ENCODE data around the gene PIP4K2C.

Gene PIP4K2C

DNA sequence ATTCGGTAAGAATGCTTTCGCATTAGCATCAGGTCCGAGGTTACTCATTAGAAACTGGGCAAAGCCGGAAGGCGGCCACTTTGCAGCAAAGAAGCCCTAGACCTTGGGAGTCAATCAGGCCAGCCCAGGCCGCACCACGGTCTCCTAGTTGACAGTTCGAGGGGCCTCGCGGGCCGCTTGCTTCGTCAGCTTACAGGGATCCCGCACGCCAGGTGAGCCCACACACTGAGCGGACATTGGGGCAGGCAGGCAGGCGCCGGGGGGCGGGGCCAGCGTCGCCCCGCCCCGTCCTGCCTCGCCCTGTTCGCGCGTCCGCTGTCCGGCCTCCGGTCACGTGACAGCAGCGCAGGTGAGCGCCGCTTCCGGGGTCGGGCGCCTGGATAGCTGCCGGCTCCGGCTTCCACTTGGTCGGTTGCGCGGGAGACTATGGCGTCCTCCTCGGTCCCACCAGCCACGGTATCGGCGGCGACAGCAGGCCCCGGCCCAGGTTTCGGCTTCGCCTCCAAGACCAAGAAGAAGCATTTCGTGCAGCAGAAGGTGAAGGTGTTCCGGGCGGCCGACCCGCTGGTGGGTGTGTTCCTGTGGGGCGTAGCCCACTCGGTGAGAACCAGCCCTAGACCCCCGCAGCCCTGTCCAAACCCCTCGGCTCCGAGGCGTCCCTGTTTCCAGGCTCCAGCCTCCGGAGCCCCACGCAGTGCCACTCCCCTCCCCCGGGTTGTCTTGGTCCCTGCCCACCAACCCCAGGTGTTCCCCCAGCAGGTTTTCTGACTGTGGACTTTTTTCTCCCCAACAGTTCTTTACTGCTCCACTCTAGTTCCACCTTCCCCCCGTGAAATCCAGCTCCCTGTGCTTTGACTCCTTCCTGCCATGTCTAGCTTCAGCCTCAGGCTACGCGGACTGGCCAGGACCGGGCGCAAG, at the start of gene PIP4K2C:
PIP4K2C (plus strand) TSS at position 329 of the 918 bp plus-strand sequence; CDS start at position 427, 98 bp downstream.
- DNase-seq: peak; percentile 91

DNA sequence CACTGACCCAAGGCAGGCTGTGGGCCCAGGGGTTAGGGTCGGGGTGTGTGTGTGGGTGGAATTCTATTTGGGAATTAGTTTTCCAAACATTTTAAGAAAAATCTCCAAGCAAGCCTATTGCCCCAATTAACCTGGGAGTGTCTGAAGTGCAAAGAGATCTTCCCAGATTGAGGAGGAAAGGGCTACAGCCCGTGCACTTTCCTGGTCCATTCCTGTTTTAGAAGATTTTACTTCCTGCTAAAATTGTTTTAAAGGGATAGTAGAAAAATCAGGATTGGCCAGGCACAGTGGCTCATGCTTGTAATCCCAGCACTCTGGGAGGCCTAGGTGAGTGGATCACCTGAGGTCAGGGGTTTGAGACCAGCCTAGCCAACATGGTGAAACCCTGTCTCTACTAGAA, 49.3 kb upstream of the PIP4K2C start:
- DNase-seq: no peak

DNA sequence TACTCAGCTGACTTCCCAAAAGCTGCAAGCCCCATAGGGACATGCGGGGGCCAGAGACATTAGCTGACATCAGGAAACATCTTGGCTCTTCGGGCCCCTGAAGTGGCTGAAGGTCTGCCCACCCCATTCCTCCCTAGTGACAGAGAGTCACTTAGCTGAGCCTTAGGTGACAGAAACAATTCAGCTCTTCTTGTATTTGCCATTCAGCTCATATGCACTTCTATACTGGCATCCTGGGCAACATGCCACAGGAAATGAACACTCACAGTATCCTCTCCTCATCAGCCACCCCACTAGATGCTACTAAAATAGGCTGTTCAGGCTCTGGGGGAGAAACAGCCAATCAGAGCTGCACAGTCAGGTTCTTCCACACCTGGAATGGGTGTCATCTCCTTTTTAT, 47.4 kb upstream of the PIP4K2C start:
- DNase-seq: no peak

DNA sequence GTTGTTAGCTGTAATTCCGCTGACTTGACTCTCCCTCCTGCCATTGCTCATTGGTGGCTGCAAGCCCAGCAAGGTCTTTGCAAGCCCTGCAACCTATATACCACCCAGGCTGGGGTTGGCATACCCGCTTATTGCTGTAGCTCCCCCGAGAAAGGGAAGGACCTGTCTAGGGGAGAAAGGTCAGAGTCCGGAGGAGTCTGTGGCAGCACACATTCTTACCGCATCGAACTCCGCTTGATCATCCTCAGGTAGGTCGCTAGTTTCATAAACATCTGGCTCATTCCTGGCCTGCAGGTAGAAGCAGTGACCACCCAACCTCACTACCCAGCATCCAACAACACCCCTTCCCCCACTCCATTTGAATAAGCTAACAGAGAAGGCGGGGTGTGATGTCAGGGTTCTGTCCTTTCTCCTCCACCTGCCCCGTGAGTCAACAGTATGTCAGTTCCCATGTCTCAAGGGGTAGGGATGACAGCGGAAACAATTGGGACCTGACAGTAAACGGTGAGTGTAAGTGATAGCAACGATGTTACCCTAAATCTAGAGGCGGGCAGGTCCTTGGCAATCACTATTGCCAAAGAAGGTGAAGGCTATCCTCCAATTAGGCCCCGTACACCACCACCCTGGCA, 45.1 kb upstream of the PIP4K2C start:
- DNase-seq: no peak

DNA sequence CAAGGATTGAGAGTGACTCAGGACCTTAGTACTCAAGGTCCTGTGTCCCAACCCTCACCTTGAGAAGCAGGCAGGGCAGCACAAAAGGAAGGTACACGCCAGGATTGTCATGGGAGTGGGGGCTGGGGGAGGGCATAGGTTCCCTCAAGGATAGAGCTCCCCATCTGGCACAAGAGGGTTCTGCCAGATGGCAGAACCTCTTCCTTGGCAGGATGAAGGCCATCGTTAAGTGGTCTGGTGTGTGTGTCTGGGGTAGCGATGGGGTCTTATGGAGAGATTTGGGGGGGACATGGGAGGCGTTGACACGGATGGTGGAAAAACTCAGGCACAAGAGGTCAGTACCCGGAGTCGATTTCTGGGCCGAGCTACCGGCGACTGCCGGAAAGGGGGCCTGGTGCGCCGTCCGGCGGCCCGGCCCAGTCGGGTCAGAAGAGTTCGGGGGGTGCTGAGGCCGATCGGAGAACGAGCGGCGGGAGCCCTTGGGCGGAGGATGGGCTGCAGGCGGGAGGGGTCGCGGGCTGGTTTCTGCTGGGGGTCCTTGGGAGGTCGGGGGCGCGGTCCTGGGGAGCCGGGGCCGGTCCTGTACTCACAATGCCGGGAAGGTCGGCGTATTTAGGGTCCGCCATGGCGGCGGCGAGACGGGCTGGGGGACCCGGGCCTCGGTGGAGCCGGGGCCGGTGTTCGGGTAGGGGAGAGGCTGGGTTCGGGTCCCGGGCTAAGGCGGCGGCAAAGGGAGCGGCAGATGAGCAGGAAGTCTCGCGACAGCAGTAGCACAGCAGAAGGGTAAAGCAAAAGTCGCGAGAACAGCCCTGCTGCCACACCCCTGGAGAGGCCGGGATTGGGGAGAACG, 44.3 kb upstream of the PIP4K2C start, which contains the start of gene DCTN2:
DCTN2 (minus strand) TSS at position 755 of the 850 bp plus-strand sequence; CDS start at position 626, 129 bp downstream.
- peak; percentile 99 for DNase-seq

DNA sequence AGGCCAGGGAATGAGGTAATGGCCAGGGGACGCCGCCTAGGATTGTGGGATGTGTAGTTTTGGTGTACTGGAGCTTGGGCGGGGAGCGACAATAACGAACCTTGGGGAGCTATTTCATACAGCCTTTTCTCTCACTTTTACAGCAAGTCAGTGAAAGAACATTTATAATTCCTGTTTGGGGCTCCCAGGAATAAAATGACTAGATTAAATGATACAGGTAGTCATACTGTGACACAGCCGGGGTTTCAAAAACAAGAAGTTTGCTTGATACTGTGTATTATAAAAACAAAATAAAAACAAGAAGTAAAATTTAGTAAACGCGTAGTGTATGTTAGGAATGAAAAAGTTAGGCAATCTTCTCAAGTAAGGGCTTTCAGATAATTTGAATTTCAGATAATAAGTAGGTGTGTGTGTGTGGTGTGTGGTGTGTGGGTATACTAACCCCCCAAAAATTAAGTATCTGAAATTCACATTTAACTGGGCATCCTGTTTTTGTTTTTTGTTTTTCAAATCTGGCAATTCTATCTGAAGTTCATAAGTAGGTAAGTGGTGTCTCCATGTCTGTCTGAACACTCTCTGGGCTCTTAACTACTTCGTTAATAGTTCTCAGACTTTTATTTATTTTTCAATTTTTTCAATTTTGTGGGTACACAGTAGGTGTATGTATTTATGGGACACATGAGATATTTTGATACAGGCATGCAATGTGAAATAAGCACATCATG, 43.5 kb upstream of the PIP4K2C start:
- DNase-seq: no peak

DNA sequence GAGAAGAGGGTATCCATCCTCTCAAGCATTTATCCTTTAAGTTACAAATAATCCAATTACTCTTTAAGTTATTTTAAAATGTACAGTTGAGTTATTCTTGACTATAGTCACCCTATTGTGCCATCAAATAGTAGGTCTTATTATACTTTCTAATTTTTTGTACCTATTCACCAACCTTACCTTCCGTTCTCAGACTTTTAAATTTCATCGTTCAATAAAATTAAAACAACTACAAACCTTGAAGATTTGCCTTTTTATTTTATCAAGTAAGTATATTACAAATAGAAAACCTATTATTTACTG, 43.0 kb upstream of the PIP4K2C start:
- DNase-seq: no peak

DNA sequence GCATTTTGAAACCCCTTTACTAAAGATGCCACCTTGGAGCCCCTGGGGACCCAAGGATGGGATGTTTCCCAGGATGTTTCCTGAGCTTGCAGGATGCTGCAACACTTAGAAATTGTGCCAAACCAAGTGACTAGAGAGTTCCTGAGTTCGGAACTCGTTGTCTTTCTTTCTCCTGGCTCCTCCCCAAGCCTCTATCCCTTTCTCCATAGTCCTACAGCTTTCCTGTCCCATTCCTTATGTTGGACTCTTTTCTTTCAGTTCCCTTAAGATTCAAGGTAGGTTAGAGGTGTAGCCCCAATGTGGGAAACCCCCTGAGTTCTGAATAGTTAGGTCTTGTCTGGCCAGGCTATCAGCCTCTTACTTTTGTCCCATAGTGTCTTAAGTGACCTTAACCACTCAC, 42.5 kb upstream of the PIP4K2C start:
- DNase-seq: no peak

DNA sequence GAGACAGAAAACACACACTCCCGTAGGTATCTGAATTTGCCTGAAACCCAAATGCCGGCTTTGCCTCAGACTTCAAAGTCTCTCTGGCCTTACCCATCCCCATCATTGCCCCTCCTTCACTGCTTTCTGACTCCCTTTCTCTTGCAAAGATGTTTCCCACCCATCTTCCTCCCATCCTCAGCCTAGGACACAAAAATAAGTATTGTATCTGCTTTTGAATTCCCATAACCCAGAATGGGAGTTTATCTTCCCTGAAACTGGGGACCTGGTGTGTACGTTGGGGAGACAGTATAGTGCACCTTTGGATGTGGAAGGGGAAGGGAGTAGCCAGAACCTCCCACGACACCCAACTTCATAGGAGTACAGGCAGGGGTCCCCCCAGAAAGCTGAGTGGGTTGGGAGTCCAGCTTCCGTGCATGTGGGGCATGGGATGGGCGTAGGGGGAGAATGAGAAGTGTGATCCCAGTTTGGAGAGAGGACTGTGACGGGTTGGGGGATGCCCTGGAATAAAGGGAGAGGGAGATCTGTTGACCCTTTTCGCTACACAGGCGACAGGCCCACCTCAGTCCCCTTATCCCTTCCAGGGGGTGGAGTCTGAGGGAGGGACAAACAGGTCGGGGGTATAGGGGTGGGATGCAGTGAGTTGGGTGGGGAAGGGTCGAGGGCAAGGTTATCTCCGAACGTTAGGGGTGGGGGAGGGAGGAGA, 41.6 kb upstream of the PIP4K2C start:
- DNase-seq: no peak

DNA sequence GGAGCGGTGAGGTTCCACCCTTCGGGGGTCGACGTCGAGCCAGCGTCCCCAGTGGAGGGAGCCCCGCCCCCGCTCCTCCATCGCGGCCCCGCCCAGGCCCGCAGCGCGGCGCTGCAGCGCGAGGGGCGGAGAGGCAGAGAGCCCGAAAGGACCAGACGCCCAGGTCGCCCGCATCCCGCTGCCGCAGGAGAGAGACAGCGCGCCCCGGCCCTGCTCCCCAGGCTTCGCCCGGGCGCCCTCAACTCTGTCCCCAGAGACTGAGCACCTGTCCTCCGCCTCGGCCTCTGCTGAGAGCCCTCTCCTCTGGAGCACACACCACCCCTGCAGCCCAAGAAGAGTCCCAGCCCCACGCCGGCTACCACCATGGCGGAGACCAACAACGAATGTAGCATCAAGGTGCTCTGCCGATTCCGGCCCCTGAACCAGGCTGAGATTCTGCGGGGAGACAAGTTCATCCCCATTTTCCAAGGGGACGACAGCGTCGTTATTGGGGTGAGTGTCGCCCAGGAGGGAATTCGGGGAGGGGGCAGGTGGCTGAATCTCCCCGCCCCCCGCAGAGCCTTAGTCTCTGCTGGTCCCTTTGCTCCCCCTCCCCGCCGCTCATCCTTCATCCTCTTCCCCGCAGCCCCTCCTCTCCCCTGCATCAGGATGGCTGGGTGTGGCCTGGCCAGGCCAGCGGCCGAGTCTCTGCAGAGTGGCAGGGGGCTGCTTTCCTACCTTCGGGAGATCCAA, 40.9 kb upstream of the PIP4K2C start, which contains the start of gene KIF5A:
KIF5A (plus strand) TSS at position 136 of the 732 bp plus-strand sequence; CDS start at position 364, 228 bp downstream.
- DNase-seq: peak; percentile 66

DNA sequence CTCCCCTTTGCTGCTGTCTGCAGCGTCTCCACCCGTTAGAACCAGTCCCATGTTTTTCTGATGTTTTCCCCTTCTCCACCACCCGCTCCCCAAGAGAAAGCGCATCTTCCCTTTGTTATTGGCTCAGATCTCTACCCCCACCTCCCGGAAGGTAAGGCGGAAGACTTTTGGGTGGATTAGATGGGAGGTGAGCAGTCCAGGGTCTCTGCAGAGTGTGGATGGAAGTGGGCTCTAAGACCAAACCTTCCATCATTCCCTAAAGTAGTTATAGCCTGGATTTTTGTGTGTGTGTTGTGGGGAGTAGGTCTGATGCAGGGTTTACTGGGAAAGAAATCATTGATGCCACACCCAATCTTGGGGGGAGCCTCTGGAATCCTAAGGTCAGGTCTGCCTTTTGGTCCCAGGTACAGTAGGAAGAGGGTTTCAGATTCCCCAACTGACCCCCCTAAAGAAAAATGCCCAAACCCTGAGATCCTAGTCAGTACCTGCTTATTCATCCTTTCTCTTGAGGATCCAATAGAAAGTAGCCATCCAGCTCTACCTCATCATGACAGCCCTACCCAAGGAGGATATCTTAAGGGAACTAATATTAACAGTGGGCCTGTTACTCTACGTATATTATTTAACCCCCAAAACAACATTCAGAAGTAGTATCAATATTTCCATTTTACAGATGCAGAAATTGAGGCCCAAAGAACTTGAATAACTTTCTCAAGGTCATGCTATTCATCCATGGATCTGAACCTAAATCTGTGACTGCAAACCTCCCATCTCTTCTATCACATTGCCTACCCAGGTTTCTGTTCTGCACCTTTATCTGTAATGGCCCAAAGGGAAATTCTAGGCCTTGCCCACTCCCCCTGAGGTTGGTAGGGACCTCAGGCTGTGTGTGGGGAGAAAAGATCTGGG, 40.1 kb upstream of the PIP4K2C start:
- no peak for DNase-seq

DNA sequence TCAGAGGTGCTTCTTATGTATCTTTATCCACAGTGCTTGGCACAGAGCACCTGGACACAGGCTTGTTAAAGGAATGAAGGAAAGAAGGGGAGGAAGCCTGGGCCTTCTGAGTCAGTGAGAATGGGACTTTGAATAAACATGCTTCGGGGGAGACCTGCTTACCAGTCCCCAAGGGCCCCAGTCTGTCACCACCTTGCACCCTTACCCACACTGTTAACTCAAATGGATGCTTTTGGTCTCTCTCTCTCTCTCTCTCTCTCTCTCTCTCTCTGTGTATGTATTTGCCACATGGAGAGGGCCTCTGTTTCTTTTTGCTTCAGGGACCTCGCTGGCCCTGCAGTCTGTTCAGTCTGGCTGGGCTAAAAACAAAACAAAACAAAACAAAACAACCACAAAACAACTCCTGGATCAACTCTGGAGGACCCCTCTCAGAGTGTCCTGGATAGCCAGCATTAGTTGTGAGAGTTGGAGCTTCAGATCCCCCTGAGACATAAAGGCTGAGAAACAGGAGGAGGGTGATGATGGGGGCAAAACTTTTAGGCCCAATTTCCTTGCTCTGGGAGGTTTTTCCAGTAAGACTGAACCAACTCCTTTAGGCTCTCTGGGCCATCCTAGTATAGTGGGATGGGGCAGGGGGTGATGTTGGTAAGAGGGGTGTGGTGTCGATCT, 39.2 kb upstream of the PIP4K2C start:
- DNase-seq: no peak

DNA sequence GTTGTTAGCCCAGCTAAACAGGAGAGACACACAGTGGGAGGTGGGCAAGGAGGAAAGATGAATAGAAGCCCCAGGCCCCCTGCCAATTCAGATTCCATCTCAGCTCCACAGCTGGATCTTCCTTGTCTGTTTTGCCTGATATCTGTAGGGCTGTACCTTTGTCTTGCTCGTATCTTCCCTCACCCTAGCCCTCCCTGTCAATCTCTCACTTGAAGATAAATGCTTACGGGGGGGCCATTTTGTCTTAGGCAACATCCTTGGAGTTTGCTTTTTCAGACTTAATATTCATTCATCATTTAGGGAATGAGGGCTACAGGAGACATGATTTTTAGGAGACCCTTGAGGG, 38.7 kb upstream of the PIP4K2C start:
- no peak for DNase-seq

DNA sequence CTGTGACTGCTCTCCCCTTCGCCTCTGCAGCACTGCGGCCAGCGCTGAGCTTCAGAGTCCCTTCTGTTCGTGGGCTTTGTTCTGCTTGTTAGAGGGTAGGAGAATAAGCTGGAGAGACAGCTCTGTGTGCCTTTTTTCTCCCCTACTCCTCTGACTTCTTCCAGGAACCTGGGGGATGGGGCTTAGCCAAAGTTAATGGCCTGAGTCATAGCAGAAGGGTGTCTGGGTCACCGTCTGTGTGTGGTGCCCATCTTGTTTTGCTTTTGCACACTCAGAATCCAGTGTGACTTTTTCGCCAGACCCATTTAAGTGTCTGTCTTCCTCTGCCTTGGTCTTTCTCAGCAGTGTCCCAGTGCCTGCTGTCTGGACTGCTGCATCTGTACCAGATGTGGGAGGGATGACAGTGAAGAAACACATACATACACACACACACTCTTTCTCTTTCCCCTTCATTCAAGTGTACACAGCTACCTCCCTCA, 38.1 kb upstream of the PIP4K2C start:
- peak; percentile 16 for DNase-seq

DNA sequence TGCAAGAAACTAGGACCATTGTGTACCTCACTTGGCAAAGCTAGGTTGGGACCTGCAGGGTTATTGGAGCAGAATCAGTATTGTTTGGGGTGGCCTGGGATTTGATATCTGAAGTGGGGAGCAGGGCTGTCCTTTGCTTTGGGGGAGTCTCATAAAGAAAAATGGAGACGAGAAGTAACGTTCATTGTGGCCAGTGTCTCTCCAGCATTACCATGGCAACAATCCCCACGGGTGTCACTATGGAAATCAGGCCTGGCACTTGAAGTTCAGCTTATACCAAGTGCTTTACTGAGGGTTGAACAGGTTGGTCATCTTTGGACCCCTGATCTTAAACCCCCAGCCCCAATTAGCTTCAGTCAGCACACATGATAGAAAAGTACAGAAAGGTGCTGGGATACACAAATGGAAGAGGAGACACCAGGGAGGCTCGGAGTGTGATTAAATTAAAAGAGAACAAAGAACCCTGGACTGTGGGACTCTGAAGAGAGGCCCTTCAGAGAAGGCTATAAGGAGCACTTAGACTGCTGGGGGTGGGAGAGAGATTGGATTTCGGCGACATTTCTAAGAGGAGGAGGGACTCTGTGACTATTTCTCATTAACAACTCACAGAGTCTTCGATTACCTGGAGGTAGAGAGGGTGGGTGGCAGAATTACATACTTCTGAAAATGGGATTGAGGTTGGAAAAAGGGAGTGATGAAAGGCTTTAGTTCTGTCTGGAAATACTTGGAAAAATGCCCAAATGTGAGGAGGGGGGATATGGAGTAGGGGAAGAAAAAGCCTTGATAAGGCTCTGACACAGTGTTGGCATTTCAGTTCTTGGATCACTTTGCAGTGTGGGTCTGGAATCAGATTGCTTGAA, 37.4 kb upstream of the PIP4K2C start:
- DNase-seq: no peak

DNA sequence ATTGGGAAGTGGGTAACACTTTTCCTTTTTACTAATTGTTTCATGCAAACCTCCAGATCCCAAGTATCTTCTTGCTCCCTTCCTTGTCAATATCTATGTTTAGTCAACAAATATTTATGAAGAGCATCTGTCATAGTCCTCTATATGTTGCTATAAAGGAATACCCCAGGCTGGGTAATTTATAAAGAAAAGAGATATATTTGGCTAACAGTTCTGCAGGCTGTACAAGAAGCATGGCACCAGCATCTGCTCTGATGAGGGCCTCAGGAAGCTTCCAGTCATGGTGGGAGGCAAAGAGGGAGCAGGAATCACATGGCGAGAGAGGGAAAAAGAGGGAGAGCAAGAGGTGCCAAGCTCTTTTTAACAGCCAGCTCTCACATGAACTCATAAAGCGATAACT, 36.5 kb upstream of the PIP4K2C start:
- no peak for DNase-seq

DNA sequence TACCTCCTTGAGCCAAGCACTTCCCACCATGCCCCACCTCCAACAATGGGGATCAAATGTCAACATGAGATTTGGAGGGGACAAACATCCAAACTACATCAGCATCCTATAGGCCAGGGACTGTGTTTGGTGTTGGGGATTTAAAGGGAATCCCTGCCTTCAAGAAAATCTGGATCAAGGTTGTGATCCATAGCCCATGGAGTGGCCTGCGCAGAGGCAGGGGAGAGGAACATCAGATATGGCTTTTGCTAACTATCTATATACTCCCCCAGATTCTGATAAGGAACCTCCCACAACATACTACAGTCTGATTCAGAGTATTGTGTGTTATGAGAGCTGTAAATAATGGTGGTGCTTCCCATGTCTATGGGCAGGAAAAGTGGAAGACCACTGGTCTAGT, 36.1 kb upstream of the PIP4K2C start:
- no peak for DNase-seq

DNA sequence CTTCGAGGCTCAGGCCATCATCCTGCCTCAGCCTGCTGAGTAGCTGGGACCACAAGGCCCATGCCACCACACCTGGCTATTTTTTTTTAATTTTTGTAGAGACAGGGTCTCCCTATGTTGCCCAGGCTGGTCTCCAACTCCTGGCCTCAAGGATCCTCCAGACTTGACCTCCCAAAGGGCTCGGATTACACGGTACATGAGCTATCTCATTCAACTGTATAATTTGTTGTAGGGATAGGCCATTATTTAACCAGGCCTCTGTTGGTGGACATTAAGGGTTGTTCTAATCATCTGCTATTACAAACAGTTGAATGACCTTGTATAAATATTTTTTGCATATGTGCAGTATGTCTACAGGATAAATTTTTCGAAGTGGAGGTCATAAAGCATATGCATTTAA, 32.1 kb upstream of the PIP4K2C start:
- no peak for DNase-seq

Data from activated CD4-positive, alpha-beta T cell treated with anti-CD3 and anti-CD28 coated beads, Interleukin-10, Interleukin-2, amounts not matched to agents 100 ng/mL and 50 ng/mL, durations not matched to agents 16 hours and 8 hours (primary cell).